ENCODE results near the gene CEMIP. TPM values are rescaled to one million over a fixed set of nuclear protein-coding genes. Genes with fewer than 3 reads are reported as not detected.

Gene CEMIP
- total and polyA plus RNA-seq, 2 experiments from 2014 or later: 0.27 to 2.1 TPM

GRCh38 chr15:80906159-80906766, 127.1 kb downstream of the CEMIP start:
- H4K20me1 ChIP-seq (replicated peaks; ENCODE audit: insufficient read depth): no peaks in the 10 kb centered on the region
- H3K27ac Mint-ChIP-seq: no peak overlapping the region; the same call in 1 of the 2 replicates
- no peak overlapping the region for H3K4me2 ChIP-seq
- no peaks in the 10 kb centered on the region for H3K36me3 ChIP-seq (ENCODE audit: insufficient read depth)
- no peaks in the 10 kb centered on the region for H3K27me3 ChIP-seq (ENCODE audit: insufficient read depth)
- H3K36me3 Mint-ChIP-seq (ENCODE audit: low read depth): peaks cover 10% of the 10 kb centered on the region; the same call in 2 of the 3 replicates
- H3K9me3 Mint-ChIP-seq: no peaks in the 10 kb centered on the region
- no peak for ATAC-seq
- no peak overlapping the region for H2AFZ ChIP-seq
- H3K4me3 ChIP-seq: no peak overlapping the region
- H3K4me3 Mint-ChIP-seq: no peak overlapping the region
- H3K27me3 Mint-ChIP-seq (ENCODE audit: insufficient read depth, low read depth, poor library complexity): peaks cover 3% of the 10 kb centered on the region
- H3F3A ChIP-seq (replicated peaks; ENCODE audit: low read depth): no peaks in the 10 kb centered on the region
- H3K9me2 ChIP-seq (ENCODE audit: insufficient read depth): 0 out of 2 replicates have a peak, but pooled peaks cover 10% of the 10 kb centered on the region
- DNase-seq (ENCODE audit: low spot score): no peak
- H3K4me1 ChIP-seq (ENCODE audit: insufficient read depth): peaks cover 3% of the 10 kb centered on the region; the same call in 1 of the 2 replicates
- H3K27ac ChIP-seq (ENCODE audit: low read depth): no peak overlapping the region
- peaks cover 19% of the 10 kb centered on the region for H3K4me1 Mint-ChIP-seq
- TF ChIP-seq ZNF462 (CRISPR knock-in tag; IDR thresholded peaks at IDR 0.05): no peak
- TF ChIP-seq CTCF (conservative IDR thresholded peaks at IDR 0.05; ENCODE audit: low read depth in 2 of 2): no peak
- no peak for TF ChIP-seq NANOG (IDR thresholded peaks at IDR 0.05; ENCODE audit: borderline replicate concordance)
- no peak for TF ChIP-seq JUNB (IDR thresholded peaks at IDR 0.05; ENCODE audit: unreplicated experiment)
- no peaks in the 10 kb centered on the region for H3K79me2 ChIP-seq (replicated peaks; ENCODE audit: insufficient read depth)
